IPS-18a (cell line): ENCODE measurements around the gene PSORS1C2.
A peak's percentile ranks its signal among the peaks of the same experiment; 100 is the strongest.
"Not testable (repeated sequence)": the region's sequence is repeated elsewhere in the genome, so short reads cannot be mapped to it uniquely, and the experiment has no call there.

Source experiments
- H3K27ac ChIP-seq: one replicate; pipeline ENCODE4 v1.5.1; 2013; ENCODE audit warnings: low read length
- H3K27me3 ChIP-seq: one replicate; pipeline ENCODE4 v1.6.1; 2013; ENCODE audit warnings: mild to moderate bottlenecking, low read length; ENCODE audit not compliant: control insufficient read depth, insufficient read depth
- H3K36me3 ChIP-seq: one replicate; pipeline ENCODE4 v1.6.1; 2013; ENCODE audit warnings: low read depth, low read length; ENCODE audit not compliant: control insufficient read depth
- H3K4me1 ChIP-seq: one replicate; pipeline ENCODE4 v1.6.1; 2013; ENCODE audit warnings: low read depth, low read length; ENCODE audit not compliant: control insufficient read depth
- H3K4me3 ChIP-seq: one replicate; pipeline ENCODE4 v1.5.1; 2013; ENCODE audit warnings: low read length
- H3K9ac ChIP-seq: one replicate; pipeline ENCODE4 v1.6.1; 2013; ENCODE audit warnings: mild to moderate bottlenecking, low read length, moderate library complexity
- H3K9me3 ChIP-seq: one replicate; pipeline ENCODE4 v1.6.1; 2013; ENCODE audit warnings: low read depth, low read length; ENCODE audit not compliant: control insufficient read depth

Gene PSORS1C2

GRCh38 chr6:31164475-31165063 lies 25.7 kb upstream of the PSORS1C2 start:
- H3K27me3 ChIP-seq, H3K9ac ChIP-seq, H3K27ac ChIP-seq, H3K9me3 ChIP-seq, H3K4me3 ChIP-seq: not testable (repeated sequence)
- Histone ChIP-seq H3K4me1 (peaks cover 23% of the 10 kb centered on the region), H3K36me3 (peaks cover 52% of the 10 kb centered on the region)

GRCh38 chr6:31163922-31164321 lies 25.1 kb upstream of the PSORS1C2 start:
- peaks cover 52% of the 10 kb centered on the region for H3K36me3 ChIP-seq
- H3K9ac ChIP-seq: no peak overlapping the region
- H3K4me3 ChIP-seq: no peak overlapping the region
- no peak overlapping the region for H3K27ac ChIP-seq
- H3K27me3 ChIP-seq: no peaks in the 10 kb centered on the region
- no peaks in the 10 kb centered on the region for H3K9me3 ChIP-seq
- peaks cover 24% of the 10 kb centered on the region for H3K4me1 ChIP-seq

GRCh38 chr6:31162463-31163165 lies 23.7 kb upstream of the PSORS1C2 start:
- Histone ChIP-seq H3K27me3 (no peaks in the 10 kb centered on the region), H3K36me3 (peaks cover 49% of the 10 kb centered on the region), H3K4me3 (no peak overlapping the region), H3K9me3 (no peaks in the 10 kb centered on the region), H3K4me1 (peaks cover 24% of the 10 kb centered on the region), H3K27ac (no peak overlapping the region), H3K9ac (no peak overlapping the region)

GRCh38 chr6:31161216-31162126 lies 22.6 kb upstream of the PSORS1C2 start:
- Histone ChIP-seq H3K9me3 (no peaks in the 10 kb centered on the region), H3K27me3 (no peaks in the 10 kb centered on the region), H3K9ac (no peak overlapping the region), H3K4me1 (peaks cover 29% of the 10 kb centered on the region), H3K27ac (no peak overlapping the region), H3K4me3 (no peak overlapping the region), H3K36me3 (peaks cover 45% of the 10 kb centered on the region)

GRCh38 chr6:31158863-31159855 lies 20.3 kb upstream of the PSORS1C2 start:
- no peaks in the 10 kb centered on the region for H3K9me3 ChIP-seq
- peaks cover 18% of the 10 kb centered on the region for H3K4me1 ChIP-seq
- H3K27me3 ChIP-seq: no peaks in the 10 kb centered on the region
- H3K27ac ChIP-seq: no peak overlapping the region
- H3K36me3 ChIP-seq: peaks cover 37% of the 10 kb centered on the region
- H3K9ac ChIP-seq: peak overlapping the region; percentile 31
- peak overlapping the region; percentile 79 for H3K4me3 ChIP-seq

GRCh38 chr6:31158140-31158862 lies 19.4 kb upstream of the PSORS1C2 start, which contains the start of gene TCF19:
TSS of gene TCF19 (plus strand) at chr6:31158589. CDS start at chr6:31159470, 881 bp downstream.
- Histone ChIP-seq H3K4me1 (peaks cover 18% of the 10 kb centered on the region), H3K36me3 (peaks cover 29% of the 10 kb centered on the region), H3K9ac (peak within 1 kb of the TSS; percentile 61), H3K4me3 (peak within 1 kb of the TSS; percentile 79), H3K27ac (peak within 1 kb of the TSS; percentile 9), H3K27me3 (no peaks in the 10 kb centered on the region), H3K9me3 (no peaks in the 10 kb centered on the region)

- H3K27me3 ChIP-seq: no peaks in the 10 kb centered on the region
- peak within 1 kb of the TSS; percentile 79 for H3K4me3 ChIP-seq
- H3K36me3 ChIP-seq: peaks cover 22% of the 10 kb centered on the region
- peak within 1 kb of the TSS; percentile 61 for H3K9ac ChIP-seq
- peak within 1 kb of the TSS; percentile 9 for H3K27ac ChIP-seq
- peaks cover 18% of the 10 kb centered on the region for H3K4me1 ChIP-seq
- no peaks in the 10 kb centered on the region for H3K9me3 ChIP-seq
These were observed 18.8 kb upstream of the PSORS1C2 start, which contains the start of gene CCHCR1 for GRCh38 chr6:31157513-31158139. TSS of gene CCHCR1 (minus strand) at chr6:31157802. CDS start at chr6:31157600, 202 bp downstream.

GRCh38 chr6:31156641-31157040 lies 17.8 kb upstream of the PSORS1C2 start:
- peaks cover 12% of the 10 kb centered on the region for H3K36me3 ChIP-seq
- no peaks in the 10 kb centered on the region for H3K9me3 ChIP-seq
- H3K27me3 ChIP-seq: no peaks in the 10 kb centered on the region
- H3K9ac ChIP-seq: no peak overlapping the region
- no peak overlapping the region for H3K27ac ChIP-seq
- H3K4me1 ChIP-seq: peaks cover 14% of the 10 kb centered on the region
- peak overlapping the region; percentile 79 for H3K4me3 ChIP-seq

GRCh38 chr6:31154436-31154835 lies 15.6 kb upstream of the PSORS1C2 start:
- Histone ChIP-seq H3K27me3 (no peaks in the 10 kb centered on the region), H3K9me3 (no peaks in the 10 kb centered on the region), H3K36me3 (peaks cover 23% of the 10 kb centered on the region), H3K4me3 (no peak overlapping the region), H3K4me1 (peaks cover 9% of the 10 kb centered on the region), H3K9ac (no peak overlapping the region), H3K27ac (no peak overlapping the region)

- Histone ChIP-seq H3K9me3 (no peaks in the 10 kb centered on the region), H3K27ac (no peak overlapping the region), H3K9ac (no peak overlapping the region), H3K36me3 (peaks cover 30% of the 10 kb centered on the region), H3K4me3 (no peak overlapping the region), H3K4me1 (peaks cover 9% of the 10 kb centered on the region), H3K27me3 (no peaks in the 10 kb centered on the region)
These were observed 13.9 kb upstream of the PSORS1C2 start for GRCh38 chr6:31152781-31153180.
